K562 (cell line): Measurements from ENCODE around the gene BCL6B. TPM values are rescaled to one million over a fixed set of nuclear protein-coding genes. Genes with fewer than 3 reads are reported as not detected.

Experiments
- ATAC-seq: fragments of 200-7000 bp; cut with Tn5 transposase; 3 replicates; pipeline ENCODE4 v1.9.1; 2020; ENCODE audit warnings: moderate library complexity
- BruUV-seq: library from RNA; stranded (reverse); fragments of 400-500 nt; replicated peaks from 2 replicates; lab custom pipeline; 2021; lab: Mats Ljungman, UMichigan
- CTCF ChIA-PET: fragments of 300-600 bp; formaldehyde crosslinking; extraction: SDS; loops from one replicate; lab custom pipeline; 2021; ENCODE audit warnings: low intra/inter-chr PET ratio; lab: Yijun Ruan, JAX
- POLR2A ChIA-PET: fragments of 300-600, 350-650 bp; sonication (Branson Sonifier 250); formaldehyde crosslinking; extraction: SDS; loops from one replicate; lab custom pipeline; 2021; ENCODE audit warnings: antibody characterized with exemption, inconsistent platforms; lab: Yijun Ruan, JAX
- DNase-seq, 4 experiments: peaks; one replicate each; pipeline versions ENCODE4 v3.0.0 to v3.0.0-alpha.2; 2011 to 2018; ENCODE audit warnings: low spot score in 3 of 4, mixed read lengths in 3 of 4; ENCODE audit errors: extremely low read depth in 1 of 4
- FAIRE-seq: peaks from 2 replicates; lab custom pipeline; 2011; peaks lifted over from hg19 to GRCh38; lab: Jason Lieb, UNC
- H2AFZ ChIP-seq: 2 replicates; pipeline ENCODE4 v1.6.0; 2011; ENCODE audit warnings: low read depth, low read length, control low read depth, inconsistent platforms
- H3K27ac ChIP-seq: fragments of 200-600 bp; 3 replicates; pipeline ENCODE4 v1.8.0; 2011; ENCODE audit warnings: low read depth, mild to moderate bottlenecking, control low read depth, inconsistent platforms, low read length, moderate library complexity, mixed read lengths; ENCODE audit errors: extremely low read depth
- H3K27me3 ChIP-seq, 2 experiments: fragments of 300-600 bp in 1 of 2; 2 replicates in 1 of 2; 3 replicates in 1 of 2; pipeline versions ENCODE4 v1.6.0 to v1.8.0; 2011; ENCODE audit warnings: inconsistent platforms in 2 of 2, low read length in 2 of 2, mild to moderate bottlenecking in 1 of 2, mixed read lengths in 1 of 2, moderate library complexity in 1 of 2; ENCODE audit not compliant: control insufficient read depth in 2 of 2, insufficient read depth in 2 of 2
- H3K36me3 ChIP-seq: fragments of 300-600 bp; 3 replicates; pipeline ENCODE4 v1.8.0; 2011; ENCODE audit warnings: mild to moderate bottlenecking, low read length, inconsistent platforms; ENCODE audit not compliant: control insufficient read depth, insufficient read depth
- H3K4me1 ChIP-seq, 2 experiments: fragments of 200-600 bp in 1 of 2; replicated peaks in 1 of 2; 2 replicates in 1 of 2; 3 replicates in 1 of 2; pipeline versions ENCODE4 v1.5.1 to v1.8.0; 2011; ENCODE audit warnings: inconsistent platforms in 2 of 2, low read length in 2 of 2, mild to moderate bottlenecking in 1 of 2, mixed read lengths in 1 of 2, moderate library complexity in 1 of 2; ENCODE audit not compliant: control insufficient read depth in 2 of 2, insufficient read depth in 2 of 2
- H3K4me2 ChIP-seq: 2 replicates; pipeline ENCODE4 v1.6.1; 2011; ENCODE audit warnings: low read length, control low read depth, inconsistent platforms, mixed read lengths; ENCODE audit not compliant: insufficient read depth
- H3K4me3 ChIP-seq: fragments of 200-600 bp; sonication (generic), shearing (Covaris generic); 2 replicates; pipeline ENCODE4 v1.5.1; 2016; ENCODE audit warnings: control low read depth, inconsistent platforms
- H3K79me2 ChIP-seq: fragments of 200-600 bp; 3 replicates; pipeline ENCODE4 v1.8.0; 2011; ENCODE audit warnings: low read length, inconsistent platforms; ENCODE audit not compliant: control insufficient read depth, insufficient read depth
- H3K9ac ChIP-seq, 2 experiments: 2 replicates each; pipeline versions ENCODE4 v1.6.0 to v1.6.1; 2011; ENCODE audit warnings: low read depth in 2 of 2, low read length in 2 of 2, control low read depth in 1 of 2, inconsistent platforms in 1 of 2, mild to moderate bottlenecking in 1 of 2, mixed read lengths in 1 of 2; ENCODE audit not compliant: insufficient read depth in 1 of 2
- H3K9me1 ChIP-seq: one replicate; pipeline ENCODE4 v1.6.0; 2011; ENCODE audit warnings: inconsistent platforms, mild to moderate bottlenecking, low read length, moderate library complexity; ENCODE audit not compliant: control insufficient read depth, insufficient read depth
- H3K9me3 ChIP-seq: replicated peaks from 2 replicates; pipeline ENCODE4 v1.5.1; 2011; ENCODE audit warnings: low read depth, low read length, inconsistent platforms; ENCODE audit not compliant: control insufficient read depth, insufficient read depth
- H4K20me1 ChIP-seq: replicated peaks from 2 replicates; pipeline ENCODE4 v1.6.1; 2011; ENCODE audit warnings: low read length, inconsistent platforms, mixed read lengths; ENCODE audit not compliant: control insufficient read depth, insufficient read depth
- BRF1 ChIP-seq: IDR thresholded peaks from 3 replicates; pipeline ENCODE4 v1.6.1; 2011; ENCODE audit warnings: borderline replicate concordance, mild to moderate bottlenecking; ENCODE audit not compliant: insufficient read length; ENCODE audit errors: extremely low read depth
- CBX5 ChIP-seq: IDR thresholded peaks from 2 replicates; pipeline ENCODE4 v1.6.1; 2014; ENCODE audit warnings: low read depth, borderline replicate concordance
- IRF1 ChIP-seq: sonication (generic); formaldehyde crosslinking; IDR thresholded peaks from 2 replicates; pipeline ENCODE4 v1.8.0; 2022; ENCODE audit warnings: missing genetic modification reagents, mild to moderate bottlenecking, borderline replicate concordance
- MYC ChIP-seq, 2 experiments: fragments of 250-450 bp in 1 of 2; sonication (Bioruptor Pico) in 1 of 2; IDR thresholded peaks; 2 replicates each; pipeline versions ENCODE4 v1.5.1 to v1.6.1; 2012 to 2021; ENCODE audit warnings: low read depth in 2 of 2, borderline replicate concordance in 1 of 2, improper control_type of control experiment in 1 of 2, low read length in 1 of 2, mild to moderate bottlenecking in 1 of 2, moderate library complexity in 1 of 2
- RHOXF2B ChIP-seq: fragments of 250-450 bp; sonication (Bioruptor Pico); conservative IDR thresholded peaks from 2 replicates; pipeline ENCODE4 v1.5.1; 2021
- ZBTB33 ChIP-seq: sonication (generic); formaldehyde crosslinking; IDR thresholded peaks from 2 replicates; pipeline ENCODE4 v1.8.1; 2023; ENCODE audit warnings: mild to moderate bottlenecking, missing genetic modification reagents
- ZFPM2 ChIP-seq: fragments of 250-450 bp; sonication (Bioruptor Pico); IDR thresholded peaks from 2 replicates; pipeline ENCODE4 v1.5.1; 2022; ENCODE audit warnings: mild to moderate bottlenecking
- ZNF764 ChIP-seq: fragments of 250-450 bp; sonication (Bioruptor Pico); IDR thresholded peaks from 2 replicates; pipeline ENCODE4 v1.4.0; 2020; ENCODE audit warnings: low read depth, mild to moderate bottlenecking, moderate library complexity
- whole genome bisulfite sequencing: fragments of 100-300 bp; shearing (Covaris generic); methylation state at CpG from one replicate; pipeline ENCODE4 v1.1.6; 2016; ENCODE audit warnings: low coverage, mixed read lengths; ENCODE audit not compliant: insufficient coverage; ENCODE audit errors: missing lambda C conversion rate; 5-methylcytosine and 5-hydroxymethylcytosine counted together
- in situ Hi-C: fragments of 300-500 bp; cut with MboI; formaldehyde crosslinking; loops from 4 replicates; pipeline ENCODE4 v1.15.0; 2018; ENCODE audit warnings: inconsistent platforms, mixed read lengths
- intact Hi-C: fragments of 100-400 bp; cut with micrococcal nuclease; formaldehyde crosslinking; loops from 2 replicates; pipeline ENCODE4 v1.14.2; 2022
- microRNA counts: library from miRNA; unstranded; fragments of <30 nt; microRNA quantifications from one replicate; lab custom pipeline; 2016
- polyA plus RNA-seq, 8 experiments: library from polyadenylated mRNA; depleted of rRNA in 4 of 8; stranded (reverse) in 5 of 8; unstranded in 3 of 8; fragments of >200 nt; fragmentation: Nextera tagmentation in 2 of 8; fragmentation: Illumina TruSeq in 1 of 8; extraction: Ambion mirVana in 2 of 8; extraction: Trizol in 1 of 8; gene quantifications; 2 replicates each; pipeline versions ENCODE4 v1.2.1 to v1.2.3, GENCODE V29; 2011 to 2014; ENCODE audit warnings: inconsistent platforms in 1 of 8, missing spikeins in 1 of 8
- small RNA-seq: library from RNA; depleted of rRNA; stranded (forward); fragments of <200 nt; gene quantifications from one replicate; pipeline ENCODE3, GENCODE V24; 2014
- total RNA-seq, 7 experiments: library from RNA; depleted of rRNA in 6 of 7; stranded (reverse); fragments of >200 nt in 6 of 7; fragmentation: Illumina TruSeq in 2 of 7; extraction: Trizol in 2 of 7; gene quantifications; 2 replicates each; pipeline versions ENCODE4 v1.2.1 to v1.2.3, GENCODE V29; 2011 to 2021; ENCODE audit warnings: low replicate concordance in 1 of 7

The BCL6B gene
- total and polyA plus RNA-seq, 9 of the 15 experiments (the other 6 are each of a cell fraction or from before 2014, with no cell fraction given): 0.89 to 5.0 (median 3.6) TPM

GRCh38 chr17:7078711-7079110 lies 55.9 kb downstream of the BCL6B start:
- Histone ChIP-seq H3K4me1 (no peaks in the 10 kb centered on the region; a peak in 1 of 5 replicates), H3K9me1 (no peaks in the 10 kb centered on the region), H4K20me1 (no peaks in the 10 kb centered on the region), H3K9me3 (no peaks in the 10 kb centered on the region), H3K27ac (no peak overlapping the region), H3K9ac (no peak overlapping the region), H3K79me2 (no peaks in the 10 kb centered on the region), H3K27me3 (peaks cover 5 to 40% of the 10 kb centered on the region in 2 experiments; a peak in 3 of 5 replicates), H2AFZ (no peak overlapping the region), H3K4me2 (no peak overlapping the region), H3K36me3 (no peaks in the 10 kb centered on the region), H3K4me3 (no peak overlapping the region)
- 2% methylated on average over 6 of the region's 10 CpGs for WGBS
- BruUV-seq: no TSS peak
- in situ Hi-C loops (no loop called here), intact Hi-C loops (no loop called here)
- ChIA-PET POLR2A (interaction anchor here (0.7 kb wide), 1 partner anchor 625 kb away, joined by 3 read pairs; no protein-coding TSS in a partner anchor), CTCF (no interaction called here)
- TF ChIP-seq IRF1: no peak
- no peak for TF ChIP-seq RHOXF2B (CRISPR knock-in tag)
- no peak for TF ChIP-seq ZBTB33
- no peak for TF ChIP-seq MYC (IDR thresholded peaks at IDR 0.05; ENCODE audit: low read depth, low read length)
- TF ChIP-seq MYC (CRISPR knock-in tag; IDR thresholded peaks at IDR 0.05; ENCODE audit: borderline replicate concordance, low read depth): no peak
- TF ChIP-seq CBX5: no peak
- no peak for TF ChIP-seq ZFPM2 (CRISPR knock-in tag)
- no peak for TF ChIP-seq ZNF764 (CRISPR knock-in tag)
- TF ChIP-seq BRF1: no peak
- ATAC-seq: no peak
- FAIRE-seq: no peak
- DNase-seq: no peak

MicroRNAs encoded within 50 kb of the gene (microRNA counts, 767-probe panel; counts per million panel counts)
- microRNA hsa-miR-195-5p (lab: Ali Mortazavi, UCI): 870 counts per million, percentile 17 among the panel's probes with 10 or more counts
- microRNA hsa-miR-497-5p (lab: Ali Mortazavi, UCI): 1,779 counts per million, percentile 46 among the panel's probes with 10 or more counts

Small RNAs within 50 kb of the gene (small RNA-seq; reads per million reads assigned to genes)
- not detected for gene AC120057.1

Other genes starting within 250 kb of the BCL6B start
Only the 7 nearest of the 17 such genes appear.
- gene ALOX12, start 27.0 kb upstream of the BCL6B start, total RNA-seq (2014; rRNA removed): 0.09 and 0.57 TPM in 2 replicates
- 0.18 and 0.38 TPM in 2 replicates for gene ALOX12, start 27.0 kb upstream of the BCL6B start, total RNA-seq (2014; rRNA removed; fragmentation: Illumina TruSeq; extraction: Trizol)
- 0.08 TPM in 1 of 2 replicates, not detected in the other for gene ALOX12, start 27.0 kb upstream of the BCL6B start, total RNA-seq (2015; rRNA removed; fragmentation: Illumina TruSeq; extraction: Trizol)
- gene ALOX12, start 27.0 kb upstream of the BCL6B start, total RNA-seq (2021): 0.40 and 0.47 TPM in 2 replicates
- 0.31 and 1.0 TPM in 2 replicates for gene ALOX12, start 27.0 kb upstream of the BCL6B start, polyA plus RNA-seq (2011; rRNA removed)
- gene ALOX12, start 27.0 kb upstream of the BCL6B start, polyA plus RNA-seq (2014; fragmentation: Illumina TruSeq; extraction: Trizol): 0.55 and 0.60 TPM in 2 replicates
- 1 to 10 TPM in 1 of 2 experiments, under 1 TPM in 1; 0.91 to 1.1 TPM for gene ALOX12, start 27.0 kb upstream of the BCL6B start, polyA plus RNA-seq (2014; fragmentation: Nextera tagmentation; extraction: Ambion mirVana)
- 0.91 and 0.98 TPM in 2 replicates for gene ALOX12, start 27.0 kb upstream of the BCL6B start, polyA plus RNA-seq (2014; rRNA removed)
- gene RNASEK, start 10.4 kb upstream of the BCL6B start, total RNA-seq (2014; rRNA removed): 157 and 253 TPM in 2 replicates
- gene RNASEK, start 10.4 kb upstream of the BCL6B start, total RNA-seq (2014; rRNA removed; fragmentation: Illumina TruSeq; extraction: Trizol): 48.5 and 48.6 TPM in 2 replicates
- gene RNASEK, start 10.4 kb upstream of the BCL6B start, total RNA-seq (2015; rRNA removed; fragmentation: Illumina TruSeq; extraction: Trizol): 132 and 136 TPM in 2 replicates
- gene RNASEK, start 10.4 kb upstream of the BCL6B start, total RNA-seq (2021): 151 and 154 TPM in 2 replicates
- gene RNASEK, start 10.4 kb upstream of the BCL6B start, polyA plus RNA-seq (2011; rRNA removed): 58.0 and 75.0 TPM in 2 replicates
- gene RNASEK, start 10.4 kb upstream of the BCL6B start, polyA plus RNA-seq (2014; fragmentation: Illumina TruSeq; extraction: Trizol): 265 and 271 TPM in 2 replicates
- gene RNASEK, start 10.4 kb upstream of the BCL6B start, polyA plus RNA-seq (2014; fragmentation: Nextera tagmentation; extraction: Ambion mirVana): 100 to 1,000 TPM; 104 to 155 TPM
- gene RNASEK, start 10.4 kb upstream of the BCL6B start, polyA plus RNA-seq (2014; rRNA removed): 85.3 and 157 TPM in 2 replicates
- gene SLC16A13, start 13.0 kb downstream of the BCL6B start, total RNA-seq (2014; rRNA removed): 1.2 and 1.8 TPM in 2 replicates
- gene SLC16A13, start 13.0 kb downstream of the BCL6B start, total RNA-seq (2014; rRNA removed; fragmentation: Illumina TruSeq; extraction: Trizol): 0.19 and 0.33 TPM in 2 replicates
- 0.87 and 0.94 TPM in 2 replicates for gene SLC16A13, start 13.0 kb downstream of the BCL6B start, total RNA-seq (2015; rRNA removed; fragmentation: Illumina TruSeq; extraction: Trizol)
- 4.5 and 5.6 TPM in 2 replicates for gene SLC16A13, start 13.0 kb downstream of the BCL6B start, total RNA-seq (2021)
- 0.50 and 2.8 TPM in 2 replicates for gene SLC16A13, start 13.0 kb downstream of the BCL6B start, polyA plus RNA-seq (2011; rRNA removed)
- gene SLC16A13, start 13.0 kb downstream of the BCL6B start, polyA plus RNA-seq (2014; fragmentation: Illumina TruSeq; extraction: Trizol): 2.7 and 3.3 TPM in 2 replicates
- gene SLC16A13, start 13.0 kb downstream of the BCL6B start, polyA plus RNA-seq (2014; fragmentation: Nextera tagmentation; extraction: Ambion mirVana): under 1 TPM; 0.04 to 0.18 TPM
- gene SLC16A13, start 13.0 kb downstream of the BCL6B start, polyA plus RNA-seq (2014; rRNA removed): 0.65 and 1.5 TPM in 2 replicates
- not detected in 2 replicates for gene SLC16A11, start 21.0 kb downstream of the BCL6B start, total RNA-seq (2014; rRNA removed)
- gene SLC16A11, start 21.0 kb downstream of the BCL6B start, total RNA-seq (2014; rRNA removed; fragmentation: Illumina TruSeq; extraction: Trizol): not detected in 2 replicates
- gene SLC16A11, start 21.0 kb downstream of the BCL6B start, total RNA-seq (2015; rRNA removed; fragmentation: Illumina TruSeq; extraction: Trizol): not detected in 2 replicates
- not detected in 2 replicates for gene SLC16A11, start 21.0 kb downstream of the BCL6B start, total RNA-seq (2021)
- not detected in 2 replicates for gene SLC16A11, start 21.0 kb downstream of the BCL6B start, polyA plus RNA-seq (2011; rRNA removed)
- gene SLC16A11, start 21.0 kb downstream of the BCL6B start, polyA plus RNA-seq (2014; fragmentation: Illumina TruSeq; extraction: Trizol): not detected in 2 replicates
- gene SLC16A11, start 21.0 kb downstream of the BCL6B start, polyA plus RNA-seq (2014; fragmentation: Nextera tagmentation; extraction: Ambion mirVana): not detected
- gene SLC16A11, start 21.0 kb downstream of the BCL6B start, polyA plus RNA-seq (2014; rRNA removed): not detected in 2 replicates
- gene CLEC10A, start 57.2 kb downstream of the BCL6B start, total RNA-seq (2014; rRNA removed): not detected in 2 replicates
- not detected in 2 replicates for gene CLEC10A, start 57.2 kb downstream of the BCL6B start, total RNA-seq (2014; rRNA removed; fragmentation: Illumina TruSeq; extraction: Trizol)
- 0.11 TPM in 1 of 2 replicates, not detected in the other for gene CLEC10A, start 57.2 kb downstream of the BCL6B start, total RNA-seq (2015; rRNA removed; fragmentation: Illumina TruSeq; extraction: Trizol)
- not detected in 2 replicates for gene CLEC10A, start 57.2 kb downstream of the BCL6B start, total RNA-seq (2021)
- gene CLEC10A, start 57.2 kb downstream of the BCL6B start, polyA plus RNA-seq (2011; rRNA removed): 0.04 and 0.46 TPM in 2 replicates
- not detected in 2 replicates for gene CLEC10A, start 57.2 kb downstream of the BCL6B start, polyA plus RNA-seq (2014; fragmentation: Illumina TruSeq; extraction: Trizol)
- not detected for gene CLEC10A, start 57.2 kb downstream of the BCL6B start, polyA plus RNA-seq (2014; fragmentation: Nextera tagmentation; extraction: Ambion mirVana)
- gene CLEC10A, start 57.2 kb downstream of the BCL6B start, polyA plus RNA-seq (2014; rRNA removed): 0.05 TPM in 1 of 2 replicates, not detected in the other
- gene ASGR2, start 91.8 kb downstream of the BCL6B start, total RNA-seq (2014; rRNA removed): not detected in 2 replicates
- gene ASGR2, start 91.8 kb downstream of the BCL6B start, total RNA-seq (2014; rRNA removed; fragmentation: Illumina TruSeq; extraction: Trizol): not detected in 2 replicates
- gene ASGR2, start 91.8 kb downstream of the BCL6B start, total RNA-seq (2015; rRNA removed; fragmentation: Illumina TruSeq; extraction: Trizol): not detected in 2 replicates
- 0.29 TPM in 1 of 2 replicates, not detected in the other for gene ASGR2, start 91.8 kb downstream of the BCL6B start, total RNA-seq (2021)
- gene ASGR2, start 91.8 kb downstream of the BCL6B start, polyA plus RNA-seq (2011; rRNA removed): not detected in 2 replicates
- not detected in 2 replicates for gene ASGR2, start 91.8 kb downstream of the BCL6B start, polyA plus RNA-seq (2014; fragmentation: Illumina TruSeq; extraction: Trizol)
- gene ASGR2, start 91.8 kb downstream of the BCL6B start, polyA plus RNA-seq (2014; fragmentation: Nextera tagmentation; extraction: Ambion mirVana): not detected
- gene ASGR2, start 91.8 kb downstream of the BCL6B start, polyA plus RNA-seq (2014; rRNA removed): not detected in 2 replicates
- gene ASGR1, start 156.3 kb downstream of the BCL6B start, total RNA-seq (2014; rRNA removed): 0.45 and 1.00 TPM in 2 replicates
- 0.11 TPM in 1 of 2 replicates, not detected in the other for gene ASGR1, start 156.3 kb downstream of the BCL6B start, total RNA-seq (2014; rRNA removed; fragmentation: Illumina TruSeq; extraction: Trizol)
- gene ASGR1, start 156.3 kb downstream of the BCL6B start, total RNA-seq (2015; rRNA removed; fragmentation: Illumina TruSeq; extraction: Trizol): 0.14 and 0.41 TPM in 2 replicates
- gene ASGR1, start 156.3 kb downstream of the BCL6B start, total RNA-seq (2021): 0.58 and 0.78 TPM in 2 replicates
- gene ASGR1, start 156.3 kb downstream of the BCL6B start, polyA plus RNA-seq (2011; rRNA removed): 1.0 and 2.5 TPM in 2 replicates
- 0.15 and 0.40 TPM in 2 replicates for gene ASGR1, start 156.3 kb downstream of the BCL6B start, polyA plus RNA-seq (2014; fragmentation: Illumina TruSeq; extraction: Trizol)
- gene ASGR1, start 156.3 kb downstream of the BCL6B start, polyA plus RNA-seq (2014; fragmentation: Nextera tagmentation; extraction: Ambion mirVana): not detected
- gene ASGR1, start 156.3 kb downstream of the BCL6B start, polyA plus RNA-seq (2014; rRNA removed): 0.64 and 2.3 TPM in 2 replicates